Right renal cortex interstitium (tissue), 3 donors: ENCODE measurements around the gene SIMC1. TPM values are rescaled to one million over a fixed set of nuclear protein-coding genes. Genes with fewer than 3 reads are reported as not detected.
A peak's percentile ranks its signal among the peaks of the same experiment; 100 is the strongest.
"Not testable (repeated sequence)": the region's sequence is repeated elsewhere in the genome, so short reads cannot be mapped to it uniquely, and the experiment has no call there.

Experiments used
- DNase-seq, 3 donors: peaks; one replicate each; pipeline ENCODE4 v3.0.0-alpha.2; 2013; ENCODE audit warnings: low read depth in 3 of 3, low spot score in 2 of 3
- polyA plus RNA-seq, 3 donors: library from polyadenylated mRNA; unstranded; fragments of 120-200 nt; gene quantifications; one replicate each; pipeline ENCODE4 v1.2.1, GENCODE V29; 2013; ENCODE audit not compliant: insufficient read length in 3 of 3

The SIMC1 gene
- polyA plus RNA-seq, 3 donors = 18.1 to 19.5 (median 19.4) TPM

- not testable (repeated sequence) for DNase-seq
These were observed 23.7 kb upstream of the SIMC1 start for GRCh38 chr5:176214466-176215021.

GRCh38 chr5:176216393-176216916 lies 21.8 kb upstream of the SIMC1 start:
- DNase-seq = not testable (repeated sequence)

- not testable (repeated sequence) for DNase-seq
These were observed 21.0 kb upstream of the SIMC1 start for GRCh38 chr5:176217188-176217729.

GRCh38 chr5:176217764-176218163 lies 20.5 kb upstream of the SIMC1 start:
- DNase-seq = not testable (repeated sequence)

GRCh38 chr5:176222006-176222405 lies 16.2 kb upstream of the SIMC1 start:
- not testable (repeated sequence) for DNase-seq

GRCh38 chr5:176228358-176228757 lies 9.9 kb upstream of the SIMC1 start:
- DNase-seq = not testable (repeated sequence)

GRCh38 chr5:176233253-176233652 lies 5.0 kb upstream of the SIMC1 start:
- DNase-seq = not testable (repeated sequence)

- DNase-seq = peak in 1 of 3 donors; percentile 19
These were observed 3.1 kb upstream of the SIMC1 start for GRCh38 chr5:176235155-176235554.

- DNase-seq = not testable (repeated sequence)
These were observed 540 bp downstream of the SIMC1 start for GRCh38 chr5:176238645-176239283.

- not testable (repeated sequence) for DNase-seq
These were observed 1.1 kb downstream of the SIMC1 start for GRCh38 chr5:176239304-176239703.

- not testable (repeated sequence) for DNase-seq
These were observed 6.1 kb downstream of the SIMC1 start for GRCh38 chr5:176244318-176244717.

- DNase-seq = not testable (repeated sequence)
These were observed 6.8 kb downstream of the SIMC1 start for GRCh38 chr5:176245074-176245473.

GRCh38 chr5:176245489-176245888 lies 7.3 kb downstream of the SIMC1 start:
- not testable (repeated sequence) for DNase-seq

GRCh38 chr5:176250691-176251090 lies 12.5 kb downstream of the SIMC1 start:
- DNase-seq = not testable (repeated sequence)

- not testable (repeated sequence) for DNase-seq
These were observed 13.9 kb downstream of the SIMC1 start for GRCh38 chr5:176252171-176252570.

- not testable (repeated sequence) for DNase-seq
These were observed 15.3 kb downstream of the SIMC1 start for GRCh38 chr5:176253370-176254065.

GRCh38 chr5:176254066-176254393 lies 15.8 kb downstream of the SIMC1 start:
- DNase-seq = not testable (repeated sequence)

- DNase-seq = not testable (repeated sequence)
These were observed 19.8 kb downstream of the SIMC1 start for GRCh38 chr5:176257871-176258505.

- not testable (repeated sequence) for DNase-seq
These were observed 22.5 kb downstream of the SIMC1 start for GRCh38 chr5:176260682-176261081.

- DNase-seq = not testable (repeated sequence)
These were observed 28.2 kb downstream of the SIMC1 start for GRCh38 chr5:176266448-176266847.

GRCh38 chr5:176289018-176289417 lies 50.8 kb downstream of the SIMC1 start:
- DNase-seq = not testable (repeated sequence)
